Cardiac muscle cell (in vitro differentiated cells and primary cell): ENCODE results near the gene GDAP1L1. TPM values are rescaled to one million over a fixed set of nuclear protein-coding genes. Genes with fewer than 3 reads are reported as not detected.

Experiments
- DNase-seq, 2 donors: peaks; one replicate each; pipeline versions ENCODE4 v3.0.0 to v3.0.0-alpha.2; 2010 to 2017; ENCODE audit warnings: low read depth in 1 of 2, low spot score in 1 of 2
- H3K27ac ChIP-seq: fragments of 200-600 bp; sonication (generic); 2 replicates; pipeline ENCODE4 v1.5.1; 2016
- H3K27me3 ChIP-seq: fragments of 200-600 bp; sonication (generic); 2 replicates; pipeline ENCODE4 v1.6.0; 2016; ENCODE audit warnings: control low read depth
- H3K36me3 ChIP-seq: fragments of 200-600 bp; sonication (generic); 2 replicates; pipeline ENCODE4 v1.5.1; 2016; ENCODE audit warnings: control low read depth
- H3K4me1 ChIP-seq: fragments of 200-600 bp; sonication (generic); 2 replicates; pipeline ENCODE4 v1.8.1; 2017; ENCODE audit warnings: low read depth, mild to moderate bottlenecking, mixed run types
- H3K4me3 ChIP-seq: fragments of 200-600 bp; sonication (generic); 2 replicates; pipeline ENCODE4 v1.5.1; 2016; ENCODE audit warnings: mild to moderate bottlenecking
- H3K9me3 ChIP-seq: fragments of 200-600 bp; sonication (generic); 2 replicates; pipeline ENCODE4 v1.5.1; 2017; ENCODE audit warnings: low read depth, mild to moderate bottlenecking, control low read depth
- polyA plus RNA-seq: library from polyadenylated mRNA; unstranded; fragments of >200 nt; fragmentation: Nextera tagmentation; extraction: Ambion mirVana; gene quantifications from 2 replicates; pipeline ENCODE4 v1.2.1, GENCODE V29; 2016
- total RNA-seq: library from RNA; depleted of rRNA; stranded (reverse); fragments of >200 nt; gene quantifications from 2 replicates; pipeline ENCODE4 v1.2.3, GENCODE V29; 2016
- TF ChIP-seq, protein P1 (sequence below): IDR thresholded peaks from 2 replicates; pipeline ENCODE4 v1.5.1; 2012; ENCODE audit warnings: low read depth, mild to moderate bottlenecking, low read length

Gene GDAP1L1
- total and polyA plus RNA-seq, 2 experiments from 2014 or later, result 0.86 to 5.2 TPM

- H3K9me3 ChIP-seq, result no peaks in the 10 kb centered on the region
- no peaks in the 10 kb centered on the region for H3K36me3 ChIP-seq
- no peak overlapping the region for H3K4me3 ChIP-seq
- H3K27ac ChIP-seq, result no peak overlapping the region
- DNase-seq, result no peak
- TF ChIP-seq, protein P1, sequence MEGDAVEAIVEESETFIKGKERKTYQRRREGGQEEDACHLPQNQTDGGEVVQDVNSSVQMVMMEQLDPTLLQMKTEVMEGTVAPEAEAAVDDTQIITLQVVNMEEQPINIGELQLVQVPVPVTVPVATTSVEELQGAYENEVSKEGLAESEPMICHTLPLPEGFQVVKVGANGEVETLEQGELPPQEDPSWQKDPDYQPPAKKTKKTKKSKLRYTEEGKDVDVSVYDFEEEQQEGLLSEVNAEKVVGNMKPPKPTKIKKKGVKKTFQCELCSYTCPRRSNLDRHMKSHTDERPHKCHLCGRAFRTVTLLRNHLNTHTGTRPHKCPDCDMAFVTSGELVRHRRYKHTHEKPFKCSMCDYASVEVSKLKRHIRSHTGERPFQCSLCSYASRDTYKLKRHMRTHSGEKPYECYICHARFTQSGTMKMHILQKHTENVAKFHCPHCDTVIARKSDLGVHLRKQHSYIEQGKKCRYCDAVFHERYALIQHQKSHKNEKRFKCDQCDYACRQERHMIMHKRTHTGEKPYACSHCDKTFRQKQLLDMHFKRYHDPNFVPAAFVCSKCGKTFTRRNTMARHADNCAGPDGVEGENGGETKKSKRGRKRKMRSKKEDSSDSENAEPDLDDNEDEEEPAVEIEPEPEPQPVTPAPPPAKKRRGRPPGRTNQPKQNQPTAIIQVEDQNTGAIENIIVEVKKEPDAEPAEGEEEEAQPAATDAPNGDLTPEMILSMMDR, result no peak
- H3K27me3 ChIP-seq, result no peaks in the 10 kb centered on the region
- no peaks in the 10 kb centered on the region for H3K4me1 ChIP-seq
Observed at GRCh38 chr20:44274303-44275017, 27.4 kb downstream of the GDAP1L1 start.

GRCh38 chr20:44279228-44279627 is 32.1 kb downstream of the GDAP1L1 start:
- H3K27ac ChIP-seq, result no peak overlapping the region
- DNase-seq, result peak in 1 of 2 donors; percentile 62
- TF ChIP-seq, protein P1, result no peak
- no peak overlapping the region for H3K4me3 ChIP-seq
- no peaks in the 10 kb centered on the region for H3K36me3 ChIP-seq
- H3K4me1 ChIP-seq, result no peaks in the 10 kb centered on the region
- no peaks in the 10 kb centered on the region for H3K9me3 ChIP-seq
- no peaks in the 10 kb centered on the region for H3K27me3 ChIP-seq

- Histone ChIP-seq H3K36me3 (no peaks in the 10 kb centered on the region), H3K9me3 (no peaks in the 10 kb centered on the region), H3K27me3 (no peaks in the 10 kb centered on the region), H3K4me3 (no peak overlapping the region), H3K4me1 (no peaks in the 10 kb centered on the region), H3K27ac (no peak overlapping the region)
- TF ChIP-seq, protein P1, result no peak
- DNase-seq, result no peak
Observed at GRCh38 chr20:44280387-44280786, 33.3 kb downstream of the GDAP1L1 start.

- TF ChIP-seq, protein P1, result no peak
- no peaks in the 10 kb centered on the region for H3K36me3 ChIP-seq
- no peaks in the 10 kb centered on the region for H3K9me3 ChIP-seq
- H3K4me3 ChIP-seq, result no peak overlapping the region
- DNase-seq, result no peak
- H3K27me3 ChIP-seq, result no peaks in the 10 kb centered on the region
- H3K27ac ChIP-seq, result no peak overlapping the region
- H3K4me1 ChIP-seq, result no peaks in the 10 kb centered on the region
Observed at GRCh38 chr20:44282192-44282591, 35.1 kb downstream of the GDAP1L1 start.

DNA sequence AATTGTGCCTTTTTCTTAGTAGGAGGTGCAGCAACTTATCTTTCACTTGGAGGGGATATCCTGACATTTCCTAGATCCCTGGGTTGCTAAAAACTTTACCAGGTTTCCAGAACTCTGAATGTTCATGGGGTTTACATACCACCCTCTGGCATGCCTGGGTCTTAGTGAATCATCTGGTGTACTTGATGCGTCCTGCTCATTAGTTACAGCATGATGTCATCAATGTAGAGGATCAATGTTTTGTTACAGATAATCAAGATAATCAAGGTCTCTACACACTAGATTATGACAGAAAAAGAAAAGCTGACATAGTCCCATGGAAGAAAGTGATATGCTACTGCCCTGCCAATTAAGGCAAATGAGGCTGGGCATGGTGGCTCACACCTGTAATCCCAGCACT is 36.9 kb downstream of the GDAP1L1 start:
- no peak for DNase-seq
- TF ChIP-seq, protein P1, result no peak

More for the DNA sequence above, 36.9 kb downstream of the GDAP1L1 start:
- no peak overlapping the region for H3K27ac ChIP-seq
- H3K9me3 ChIP-seq, result no peaks in the 10 kb centered on the region
- no peaks in the 10 kb centered on the region for H3K4me1 ChIP-seq
- no peak overlapping the region for H3K4me3 ChIP-seq
- H3K36me3 ChIP-seq, result no peaks in the 10 kb centered on the region
- H3K27me3 ChIP-seq, result no peaks in the 10 kb centered on the region
